Measurements from ENCODE around the gene PTPRT. TPM values are rescaled to one million over a fixed set of nuclear protein-coding genes. Genes with fewer than 3 reads are reported as not detected.

PTPRT gene
- total RNA-seq, 1 donor from 2014 or later = not detected

- no peak overlapping the region for H3K4me3 Mint-ChIP-seq (ENCODE audit: unreplicated experiment)
- no peak for TF ChIP-seq CTCF (IDR thresholded peaks at IDR 0.05)
- H3K4me1 Mint-ChIP-seq (ENCODE audit: low read depth) = no peaks in the 10 kb centered on the region
- no peaks in the 10 kb centered on the region for H3K27me3 Mint-ChIP-seq (ENCODE audit: low read depth)
- H3K27ac Mint-ChIP-seq (ENCODE audit: unreplicated experiment) = no peak overlapping the region
- H3K36me3 Mint-ChIP-seq (ENCODE audit: low read depth) = no peaks in the 10 kb centered on the region
- peaks cover 35% of the 10 kb centered on the region for H3K9me3 Mint-ChIP-seq (ENCODE audit: low read depth)
- no peak for DNase-seq (ENCODE audit: low spot score)
Observed at GRCh38 chr20:43066125-43066524, 123.6 kb downstream of the PTPRT start.

GRCh38 chr20:43065299-43065698 lies 124.4 kb downstream of the PTPRT start:
- DNase-seq (ENCODE audit: low spot score) = no peak
- Mint-ChIP-seq H3K4me3 (ENCODE audit: unreplicated experiment) (no peak overlapping the region), H3K9me3 (ENCODE audit: low read depth) (peaks cover 35% of the 10 kb centered on the region), H3K4me1 (ENCODE audit: low read depth) (no peaks in the 10 kb centered on the region), H3K36me3 (ENCODE audit: low read depth) (no peaks in the 10 kb centered on the region), H3K27ac (ENCODE audit: unreplicated experiment) (no peak overlapping the region), H3K27me3 (ENCODE audit: low read depth) (no peaks in the 10 kb centered on the region)
- TF ChIP-seq CTCF (IDR thresholded peaks at IDR 0.05) = no peak

- peaks cover 8% of the 10 kb centered on the region for H3K9me3 Mint-ChIP-seq (ENCODE audit: low read depth)
- H3K27me3 Mint-ChIP-seq (ENCODE audit: low read depth) = no peaks in the 10 kb centered on the region
- H3K4me3 Mint-ChIP-seq (ENCODE audit: unreplicated experiment) = no peak overlapping the region
- no peaks in the 10 kb centered on the region for H3K4me1 Mint-ChIP-seq (ENCODE audit: low read depth)
- no peaks in the 10 kb centered on the region for H3K36me3 Mint-ChIP-seq (ENCODE audit: low read depth)
- no peak for TF ChIP-seq CTCF (IDR thresholded peaks at IDR 0.05)
- DNase-seq (ENCODE audit: low spot score) = no peak
- H3K27ac Mint-ChIP-seq (ENCODE audit: unreplicated experiment) = no peak overlapping the region
Observed at GRCh38 chr20:43058077-43058476, 131.6 kb downstream of the PTPRT start.

GRCh38 chr20:43057317-43057716 lies 132.4 kb downstream of the PTPRT start:
- DNase-seq (ENCODE audit: low spot score) = no peak
- H3K27me3 Mint-ChIP-seq (ENCODE audit: low read depth) = no peaks in the 10 kb centered on the region
- H3K4me1 Mint-ChIP-seq (ENCODE audit: low read depth) = no peaks in the 10 kb centered on the region
- peaks cover 12% of the 10 kb centered on the region for H3K9me3 Mint-ChIP-seq (ENCODE audit: low read depth)
- H3K36me3 Mint-ChIP-seq (ENCODE audit: low read depth) = no peaks in the 10 kb centered on the region
- TF ChIP-seq CTCF (IDR thresholded peaks at IDR 0.05) = no peak
- H3K4me3 Mint-ChIP-seq (ENCODE audit: unreplicated experiment) = no peak overlapping the region
- no peak overlapping the region for H3K27ac Mint-ChIP-seq (ENCODE audit: unreplicated experiment)

- Mint-ChIP-seq H3K27me3 (ENCODE audit: low read depth) (no peaks in the 10 kb centered on the region), H3K4me1 (ENCODE audit: low read depth) (no peaks in the 10 kb centered on the region), H3K9me3 (ENCODE audit: low read depth) (peaks cover 7% of the 10 kb centered on the region), H3K4me3 (ENCODE audit: unreplicated experiment) (no peak overlapping the region), H3K36me3 (ENCODE audit: low read depth) (no peaks in the 10 kb centered on the region), H3K27ac (ENCODE audit: unreplicated experiment) (no peak overlapping the region)
- DNase-seq (ENCODE audit: low spot score) = no peak
- no peak for TF ChIP-seq CTCF (IDR thresholded peaks at IDR 0.05)
Observed at GRCh38 chr20:43055181-43055884, 134.4 kb downstream of the PTPRT start.

All from chondrocyte (in vitro differentiated cells).